HL-60 (cell line): ENCODE measurements around the gene KANK4.

Experiments
- DNase-seq, 2 experiments: peaks; one replicate each; pipeline ENCODE4 v3.0.0-alpha.2; 2010 to 2020; ENCODE audit warnings: low read depth in 1 of 2, low spot score in 1 of 2
- H3K27ac ChIP-seq: fragments of 250-450 bp; sonication (Bioruptor Pico); replicated peaks from 2 replicates; pipeline ENCODE4 v1.5.1; 2020; ENCODE audit warnings: mild to moderate bottlenecking, moderate library complexity
- H3K27me3 ChIP-seq: fragments of 250-450 bp; sonication (Bioruptor Pico); 2 replicates; pipeline ENCODE4 v1.5.1; 2021; ENCODE audit warnings: mild to moderate bottlenecking, moderate library complexity; ENCODE audit not compliant: insufficient read depth, poor library complexity, severe bottlenecking
- H3K4me3 ChIP-seq: replicated peaks from 2 replicates; pipeline ENCODE4 v1.5.1; 2011; ENCODE audit warnings: mild to moderate bottlenecking, control low read depth, low read length; ENCODE audit not compliant: insufficient read depth
- CTCF ChIP-seq: IDR thresholded peaks from one replicate; pipeline ENCODE4 v1.5.1; 2011; ENCODE audit warnings: low read length, control low read depth, inconsistent platforms; ENCODE audit not compliant: insufficient read depth
- GABPA ChIP-seq: IDR thresholded peaks from 2 replicates; pipeline ENCODE4 v1.6.1; 2012; ENCODE audit warnings: low read depth
- POLR2AphosphoS5 ChIP-seq: IDR thresholded peaks from 2 replicates; pipeline ENCODE4 v1.6.1; 2012; ENCODE audit warnings: low read depth
- REST ChIP-seq: IDR thresholded peaks from 2 replicates; pipeline ENCODE4 v1.6.1; 2012; ENCODE audit warnings: low read depth; ENCODE audit not compliant: insufficient replicate concordance
- SPI1 ChIP-seq: IDR thresholded peaks from 2 replicates; pipeline ENCODE4 v1.6.1; 2012; ENCODE audit warnings: low read depth, mild to moderate bottlenecking, borderline replicate concordance

The KANK4 gene

GRCh38 chr1:62269851-62270495 lies 49.3 kb downstream of the KANK4 start:
- no peak overlapping the region for H3K27ac ChIP-seq
- H3K4me3 ChIP-seq: no peak overlapping the region
- TF ChIP-seq POLR2AphosphoS5 (no peak), GABPA (no peak), CTCF (no peak), REST (no peak)
- H3K27me3 ChIP-seq: no peaks in the 10 kb centered on the region
- DNase-seq: no peak

GRCh38 chr1:62269439-62269838 lies 49.8 kb downstream of the KANK4 start:
- TF ChIP-seq REST (no peak), POLR2AphosphoS5 (no peak), SPI1 (no peak), CTCF (no peak)
- Histone ChIP-seq H3K27ac (no peak overlapping the region), H3K27me3 (no peaks in the 10 kb centered on the region), H3K4me3 (no peak overlapping the region)
- no peak for DNase-seq

- no peak for DNase-seq
- Histone ChIP-seq H3K27me3 (no peaks in the 10 kb centered on the region), H3K4me3 (no peak overlapping the region), H3K27ac (no peak overlapping the region)
- no peak for TF ChIP-seq REST
- TF ChIP-seq CTCF: no peak
- TF ChIP-seq GABPA: no peak
- no peak for TF ChIP-seq POLR2AphosphoS5
- no peak for TF ChIP-seq SPI1
Measured at GRCh38 chr1:62268315-62268714, 50.9 kb downstream of the KANK4 start.
